SW 1271 (cell line): ENCODE results near the gene RAB3IP.

ENCODE experiments used
- DNase-seq, 2 experiments: peaks; one replicate each; lab custom pipeline; 2025; lab: John Stamatoyannopoulos, UW

RAB3IP gene

DNA sequence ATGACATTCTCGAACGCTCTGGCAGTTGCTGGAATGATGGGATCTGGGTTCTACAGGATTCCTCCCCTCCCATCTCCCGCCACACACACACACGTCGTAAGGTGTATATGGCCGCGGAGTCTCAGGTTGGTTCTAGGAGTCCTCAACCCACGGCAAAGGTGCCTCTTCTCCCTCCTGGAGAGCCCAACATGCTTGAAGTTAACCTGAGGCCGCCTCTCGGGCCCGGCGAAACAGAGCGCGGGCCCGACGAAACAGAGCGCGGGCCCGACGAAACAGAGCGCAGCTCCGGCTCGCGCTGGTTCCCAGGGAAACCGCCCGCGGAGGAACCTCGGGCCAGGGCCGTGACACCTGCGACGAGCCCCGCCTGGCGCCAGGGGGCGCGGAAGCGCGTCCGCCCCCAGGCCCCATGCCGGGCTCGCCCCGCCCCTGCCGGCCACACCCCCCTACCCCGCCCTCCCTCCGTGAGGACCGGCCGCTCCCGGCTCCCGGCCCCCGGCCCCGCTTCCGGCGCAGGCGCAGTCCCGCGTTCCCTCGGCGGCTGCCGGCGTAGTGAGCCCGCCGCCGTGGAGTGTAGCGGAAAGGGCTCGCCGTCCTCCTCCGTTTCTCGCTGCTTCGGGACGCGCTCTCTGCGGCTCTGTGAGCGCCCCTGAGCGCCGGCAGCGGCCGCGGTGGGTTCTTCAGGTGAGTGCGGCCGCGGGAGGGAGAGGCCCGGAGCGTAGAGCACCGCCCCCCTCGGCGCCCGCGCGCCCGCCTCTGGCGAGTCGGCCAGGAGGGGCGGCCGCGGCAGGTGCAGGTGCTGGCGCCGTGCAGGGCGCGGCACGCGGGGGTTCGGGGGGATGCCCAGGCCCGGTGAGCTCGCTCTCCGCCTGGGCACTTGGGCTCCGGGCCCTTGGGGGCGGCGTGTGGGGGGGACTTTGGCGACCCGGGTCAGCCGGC is at the start of gene RAB3IP:
Gene RAB3IP (plus strand): TSS at position 510 of the 936 bp plus-strand sequence. CDS start 16,549 bp downstream, outside the sequence.
- peak; percentile 39 to 72 for DNase-seq

DNA sequence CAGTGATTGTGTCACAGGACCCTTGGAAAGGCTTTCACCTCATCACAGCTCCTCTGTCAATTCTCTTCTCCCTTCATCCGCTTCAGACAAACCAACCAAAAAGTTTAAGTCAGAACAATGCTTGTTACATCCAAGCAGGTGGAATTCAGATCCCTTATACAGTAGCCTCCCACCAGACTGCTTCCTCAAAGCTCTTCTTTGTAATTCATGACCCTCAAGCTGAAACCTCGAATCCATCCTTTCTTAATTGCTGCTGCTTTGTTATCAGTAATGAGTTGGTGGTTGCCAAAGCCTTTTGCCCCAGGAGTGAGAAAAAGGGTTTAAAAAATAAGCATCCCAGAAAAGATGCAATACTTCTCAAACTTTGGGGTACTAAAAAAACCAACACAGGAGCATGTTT is 49.0 kb upstream of the RAB3IP start:
- peak in 1 of 2 experiments; percentile 40 for DNase-seq

- no peak for DNase-seq
Observed at GRCh38 chr12:69694123-69694522, 44.5 kb upstream of the RAB3IP start.

DNA sequence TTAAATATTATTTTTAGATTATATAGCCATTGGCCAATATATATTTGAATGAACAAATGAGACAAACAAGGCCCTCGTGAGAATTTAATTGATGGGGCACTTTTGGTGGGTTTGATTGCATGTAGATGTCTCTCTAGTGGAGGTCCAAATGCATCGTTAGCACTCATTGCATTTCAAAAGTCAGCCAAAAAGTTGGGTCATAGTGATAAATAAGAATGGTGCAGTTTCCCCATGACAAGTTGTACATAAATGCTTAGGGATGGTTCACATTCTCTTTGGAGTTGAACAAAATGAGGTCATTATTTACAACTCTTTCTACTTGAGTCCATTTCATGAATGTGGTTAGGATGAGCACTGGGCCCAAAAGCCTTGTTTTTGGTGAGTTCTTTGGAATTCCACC is 40.6 kb upstream of the RAB3IP start:
- DNase-seq = no peak

- no peak for DNase-seq
Observed at GRCh38 chr12:69698769-69699540, 39.7 kb upstream of the RAB3IP start, which contains the start of gene BEST3. Gene BEST3 (minus strand): TSS chr12:69699303. CDS start chr12:69697798, 1,505 bp downstream.

DNA sequence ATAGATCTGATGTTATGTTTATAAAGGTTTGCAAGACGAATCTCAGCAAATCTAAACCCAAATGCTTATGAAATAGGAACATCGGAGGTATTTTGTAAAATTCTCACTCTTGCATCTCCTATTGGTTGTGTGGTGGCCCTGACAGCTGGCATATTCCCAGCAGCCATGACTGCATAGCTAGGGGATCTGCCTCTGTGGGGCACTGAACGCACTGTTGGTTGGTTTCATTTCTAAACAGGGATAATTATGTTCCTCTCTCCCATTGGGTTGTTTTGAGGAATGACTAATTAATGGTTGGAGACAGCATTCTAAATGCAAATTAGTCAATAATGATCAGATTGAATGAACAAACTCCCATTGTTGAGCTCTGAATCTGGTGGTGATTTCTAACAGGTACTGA is 36.8 kb upstream of the RAB3IP start:
- no peak for DNase-seq

GRCh38 chr12:69703146-69703642 is 35.5 kb upstream of the RAB3IP start:
- no peak for DNase-seq

DNA sequence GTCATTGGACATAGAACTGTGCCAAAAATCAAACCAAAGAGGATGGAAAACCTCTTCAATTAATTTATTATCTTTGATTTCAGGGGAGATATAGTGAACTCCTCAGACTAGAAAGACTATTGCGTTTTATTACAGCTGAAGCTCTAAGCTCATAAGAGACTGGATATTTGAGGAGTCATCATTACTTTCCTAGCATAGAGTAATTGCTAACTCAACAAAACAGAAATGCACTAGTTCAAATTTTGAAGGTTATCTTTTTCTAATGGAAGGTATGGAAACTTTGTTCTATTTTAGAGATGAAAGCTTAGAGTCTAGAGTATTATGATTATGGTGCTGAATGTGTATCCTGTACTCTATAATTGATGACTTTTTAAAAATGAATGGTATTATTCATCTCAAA is 34.3 kb upstream of the RAB3IP start:
- DNase-seq = no peak

GRCh38 chr12:69708649-69709048 is 30.0 kb upstream of the RAB3IP start:
- DNase-seq = no peak

DNA sequence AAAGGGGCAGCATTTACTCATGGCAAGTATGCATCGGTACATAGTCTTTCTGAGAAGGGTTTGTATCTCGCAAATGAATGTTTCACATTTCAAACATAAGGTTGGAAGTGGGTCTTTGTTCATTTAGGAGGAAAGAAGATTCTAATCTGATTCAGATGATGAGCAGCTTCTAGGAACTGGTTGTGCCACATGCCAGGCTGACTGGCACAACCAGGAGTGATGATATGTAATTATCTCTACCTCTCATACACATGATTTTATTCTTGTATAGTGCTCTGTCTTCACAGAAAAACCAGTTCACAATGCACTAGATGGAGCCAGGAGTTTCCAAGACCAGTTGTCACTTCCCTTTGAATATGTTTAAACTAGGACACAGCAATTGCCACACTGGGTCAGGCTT is 25.8 kb upstream of the RAB3IP start:
- no peak for DNase-seq

GRCh38 chr12:69714542-69714941 is 24.1 kb upstream of the RAB3IP start:
- no peak for DNase-seq

DNA sequence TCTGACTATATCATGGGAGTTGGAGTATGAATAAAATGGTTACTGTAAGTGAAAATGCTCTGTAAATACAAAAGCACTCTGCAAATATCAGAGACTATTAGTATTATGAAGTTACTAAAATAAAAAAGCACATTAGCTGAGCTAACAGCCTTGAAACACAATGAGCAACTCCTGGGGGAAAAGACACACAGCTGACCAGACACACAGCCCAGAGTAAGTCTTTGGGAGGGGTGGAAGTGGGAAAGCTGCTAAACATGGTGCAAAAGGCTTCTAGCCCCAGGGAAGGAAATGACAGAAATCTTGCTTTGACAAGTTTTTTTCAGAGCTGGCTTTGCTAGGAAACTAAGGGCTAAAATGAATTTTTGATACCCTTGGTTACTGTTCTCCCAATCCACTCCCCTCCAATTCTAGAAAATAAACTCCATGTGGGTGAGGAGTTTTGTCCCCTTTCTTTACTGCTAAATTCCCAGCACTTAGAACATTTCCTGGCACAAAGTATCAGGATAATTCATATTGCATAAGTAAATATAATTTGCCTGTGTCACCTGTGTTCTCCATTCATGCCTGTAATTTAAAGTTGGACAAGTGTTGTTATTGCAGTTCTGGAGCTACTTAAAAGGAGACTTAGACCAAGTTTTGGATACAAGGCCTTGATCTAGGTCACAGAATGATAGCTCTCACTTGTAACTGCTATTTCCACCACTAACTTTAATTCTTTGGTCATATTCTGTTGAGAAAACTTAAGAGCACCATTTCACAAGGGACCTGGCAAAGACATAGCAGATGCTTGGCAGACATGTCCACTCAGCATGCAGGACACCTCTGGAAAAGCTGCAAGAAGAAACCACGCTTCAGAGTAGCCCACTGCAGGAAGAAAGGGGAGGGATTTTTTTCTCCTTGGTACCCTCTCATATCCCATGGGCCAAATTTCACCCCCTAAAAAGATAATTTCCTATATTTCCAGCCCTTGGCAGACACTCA is 19.0 kb upstream of the RAB3IP start:
- no peak for DNase-seq

- no peak for DNase-seq
Observed at GRCh38 chr12:69720750-69721149, 17.9 kb upstream of the RAB3IP start.

- no peak for DNase-seq
Observed at GRCh38 chr12:69726922-69727321, 11.7 kb upstream of the RAB3IP start.

DNA sequence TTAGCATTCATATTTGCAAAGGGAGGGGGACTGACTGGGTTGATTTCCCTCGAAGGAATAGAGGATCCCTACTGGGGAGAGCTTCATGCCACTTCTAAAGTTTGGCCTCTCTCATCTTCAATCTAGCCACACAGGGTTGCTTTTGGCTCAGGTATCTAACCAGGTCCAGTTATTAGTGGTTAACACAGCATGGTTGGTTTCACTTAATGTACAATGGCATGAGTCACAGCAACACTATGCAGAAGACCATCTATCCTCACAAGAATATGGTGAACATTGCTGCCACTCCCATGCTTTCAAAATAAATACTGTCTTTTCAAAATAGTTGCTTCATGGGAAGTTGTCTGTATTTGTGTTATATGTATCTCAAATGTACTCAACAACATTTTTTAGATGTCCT is 6.6 kb upstream of the RAB3IP start:
- no peak for DNase-seq

- DNase-seq = no peak
Observed at GRCh38 chr12:69733638-69734037, 5.0 kb upstream of the RAB3IP start.

DNA sequence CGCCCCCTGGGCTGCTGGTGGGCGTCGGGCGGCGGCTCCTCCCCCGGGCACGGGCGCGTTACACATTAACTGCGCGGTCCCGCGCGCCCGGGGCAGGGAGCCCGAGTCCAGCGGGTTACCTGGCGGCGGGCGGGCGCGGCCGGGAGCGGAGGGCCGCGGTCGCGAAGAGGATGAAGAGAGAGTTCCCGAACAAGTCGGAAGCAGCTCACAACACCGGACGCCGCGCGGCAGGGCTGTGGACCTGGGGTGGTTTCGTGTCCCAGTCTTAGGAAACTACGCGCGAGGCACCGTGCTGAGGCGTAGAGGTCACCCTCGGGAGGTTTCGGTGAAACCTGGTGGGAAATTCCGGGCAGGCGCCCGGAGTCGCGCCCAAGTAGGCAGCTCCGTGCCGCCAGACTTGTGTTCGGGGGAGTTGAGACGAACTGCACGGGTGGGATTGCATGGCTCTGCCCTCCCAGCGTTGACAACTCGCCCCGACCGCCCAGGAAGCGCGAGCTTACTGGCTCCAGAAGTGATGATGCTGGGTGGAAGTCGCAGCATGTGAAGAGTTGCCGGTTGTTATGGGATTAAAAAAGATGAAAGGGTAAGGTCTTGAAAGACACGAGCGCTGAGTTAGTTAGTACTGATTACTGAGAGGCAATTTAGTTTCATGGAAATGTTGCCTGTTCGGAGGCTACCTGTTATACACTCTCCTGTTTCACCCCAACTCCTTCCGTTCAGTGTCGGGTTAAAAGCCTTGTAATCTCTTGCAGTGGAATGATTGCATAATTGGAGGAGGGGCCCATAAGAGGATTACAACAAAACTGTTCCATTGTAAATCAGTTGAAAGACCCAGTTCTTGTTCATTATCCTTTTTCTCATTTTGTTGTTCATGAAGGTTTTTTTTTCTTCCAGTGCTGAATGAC is 879 bp downstream of the RAB3IP start:
- DNase-seq = peak; percentile 8 to 46

- DNase-seq = no peak
Observed at GRCh38 chr12:69744109-69744508, 5.4 kb downstream of the RAB3IP start.

DNA sequence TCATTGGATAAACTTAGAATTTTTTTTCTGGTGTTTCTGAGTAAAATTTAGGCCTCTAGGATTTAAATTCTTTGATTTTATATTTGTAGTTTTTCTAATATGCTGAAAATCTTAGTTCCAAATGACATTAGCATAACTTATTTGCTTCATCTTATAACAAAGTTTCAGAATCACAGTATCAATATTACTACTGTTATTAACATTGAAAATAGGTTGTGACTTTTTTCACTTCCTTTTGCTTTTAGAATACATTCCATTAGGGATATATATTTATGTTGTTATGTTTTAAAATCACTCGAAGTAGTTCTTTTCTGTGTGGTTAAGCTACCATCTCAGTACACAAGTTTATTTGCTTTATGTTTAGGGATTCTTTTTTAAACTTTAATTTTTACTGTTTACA is 12.8 kb downstream of the RAB3IP start:
- no peak for DNase-seq

- no peak for DNase-seq
Observed at GRCh38 chr12:69755302-69755701, 16.6 kb downstream of the RAB3IP start.
